GM23338 (cell line): ENCODE data around the gene VENTX.

Experiments
- CREB1 ChIP-seq: fragments of 250-450 bp; sonication (Bioruptor Pico); IDR thresholded peaks from 2 replicates; pipeline ENCODE4 v1.5.0; 2020; ENCODE audit warnings: low read depth, mild to moderate bottlenecking, moderate library complexity
- EZH2 ChIP-seq: fragments of 200-600 bp; sonication (generic); IDR thresholded peaks from one replicate; pipeline ENCODE4 v1.8.0; 2017; ENCODE audit warnings: antibody characterized with exemption, mild to moderate bottlenecking, low read depth; ENCODE audit not compliant: unreplicated experiment
- POLR2AphosphoS5 ChIP-seq: IDR thresholded peaks from 2 replicates; pipeline ENCODE4 v1.6.1; 2016; ENCODE audit warnings: antibody characterized with exemption, low read depth
- ZNF114 ChIP-seq: fragments of 250-450 bp; sonication (Bioruptor Pico); IDR thresholded peaks from 2 replicates; pipeline ENCODE4 v1.5.0; 2020; ENCODE audit warnings: mild to moderate bottlenecking, moderate library complexity
- TF ChIP-seq, protein P1 (sequence below), 2 experiments: fragments of 200-600 bp in 1 of 2; sonication (generic) in 1 of 2; conservative IDR thresholded peaks; 2 replicates each; pipeline versions ENCODE4 v1.5.1 to v1.6.1; 2016 to 2017; ENCODE audit warnings: antibody characterized with exemption in 2 of 2, low read depth in 2 of 2, mild to moderate bottlenecking in 2 of 2, moderate library complexity in 1 of 2
- TF ChIP-seq, protein P2 (sequence below): IDR thresholded peaks from one replicate; pipeline ENCODE4 v1.6.1; 2018; ENCODE audit warnings: antibody characterized with exemption; ENCODE audit not compliant: unreplicated experiment

DNA sequence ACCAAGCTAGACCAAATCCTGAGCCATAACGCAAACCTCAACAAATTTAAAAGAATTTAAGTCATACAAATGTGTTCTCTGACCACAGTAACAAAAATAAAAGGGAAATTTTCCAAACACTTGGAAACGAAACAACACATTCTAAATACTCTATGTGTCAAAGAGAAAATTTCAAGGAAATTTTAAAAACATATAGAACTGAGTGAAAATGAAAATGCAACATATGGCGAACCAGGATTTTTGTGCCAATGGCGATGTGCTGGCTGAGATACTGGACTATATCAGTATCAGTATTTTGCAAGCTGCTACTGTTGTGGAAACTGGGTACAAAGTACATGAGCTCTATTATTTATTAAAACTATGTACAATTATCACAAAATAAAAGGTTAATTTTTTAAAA, 43.5 kb upstream of the VENTX start:
- TF ChIP-seq POLR2AphosphoS5 (no peak), ZNF114 (CRISPR knock-in tag) (no peak), EZH2 (no peak), CREB1 (CRISPR knock-in tag) (no peak)
- TF ChIP-seq, protein P1, sequence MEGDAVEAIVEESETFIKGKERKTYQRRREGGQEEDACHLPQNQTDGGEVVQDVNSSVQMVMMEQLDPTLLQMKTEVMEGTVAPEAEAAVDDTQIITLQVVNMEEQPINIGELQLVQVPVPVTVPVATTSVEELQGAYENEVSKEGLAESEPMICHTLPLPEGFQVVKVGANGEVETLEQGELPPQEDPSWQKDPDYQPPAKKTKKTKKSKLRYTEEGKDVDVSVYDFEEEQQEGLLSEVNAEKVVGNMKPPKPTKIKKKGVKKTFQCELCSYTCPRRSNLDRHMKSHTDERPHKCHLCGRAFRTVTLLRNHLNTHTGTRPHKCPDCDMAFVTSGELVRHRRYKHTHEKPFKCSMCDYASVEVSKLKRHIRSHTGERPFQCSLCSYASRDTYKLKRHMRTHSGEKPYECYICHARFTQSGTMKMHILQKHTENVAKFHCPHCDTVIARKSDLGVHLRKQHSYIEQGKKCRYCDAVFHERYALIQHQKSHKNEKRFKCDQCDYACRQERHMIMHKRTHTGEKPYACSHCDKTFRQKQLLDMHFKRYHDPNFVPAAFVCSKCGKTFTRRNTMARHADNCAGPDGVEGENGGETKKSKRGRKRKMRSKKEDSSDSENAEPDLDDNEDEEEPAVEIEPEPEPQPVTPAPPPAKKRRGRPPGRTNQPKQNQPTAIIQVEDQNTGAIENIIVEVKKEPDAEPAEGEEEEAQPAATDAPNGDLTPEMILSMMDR (conservative IDR thresholded peaks at IDR 0.05; ENCODE audit: low read depth in 2 of 2), result no peak
- TF ChIP-seq, protein P2, sequence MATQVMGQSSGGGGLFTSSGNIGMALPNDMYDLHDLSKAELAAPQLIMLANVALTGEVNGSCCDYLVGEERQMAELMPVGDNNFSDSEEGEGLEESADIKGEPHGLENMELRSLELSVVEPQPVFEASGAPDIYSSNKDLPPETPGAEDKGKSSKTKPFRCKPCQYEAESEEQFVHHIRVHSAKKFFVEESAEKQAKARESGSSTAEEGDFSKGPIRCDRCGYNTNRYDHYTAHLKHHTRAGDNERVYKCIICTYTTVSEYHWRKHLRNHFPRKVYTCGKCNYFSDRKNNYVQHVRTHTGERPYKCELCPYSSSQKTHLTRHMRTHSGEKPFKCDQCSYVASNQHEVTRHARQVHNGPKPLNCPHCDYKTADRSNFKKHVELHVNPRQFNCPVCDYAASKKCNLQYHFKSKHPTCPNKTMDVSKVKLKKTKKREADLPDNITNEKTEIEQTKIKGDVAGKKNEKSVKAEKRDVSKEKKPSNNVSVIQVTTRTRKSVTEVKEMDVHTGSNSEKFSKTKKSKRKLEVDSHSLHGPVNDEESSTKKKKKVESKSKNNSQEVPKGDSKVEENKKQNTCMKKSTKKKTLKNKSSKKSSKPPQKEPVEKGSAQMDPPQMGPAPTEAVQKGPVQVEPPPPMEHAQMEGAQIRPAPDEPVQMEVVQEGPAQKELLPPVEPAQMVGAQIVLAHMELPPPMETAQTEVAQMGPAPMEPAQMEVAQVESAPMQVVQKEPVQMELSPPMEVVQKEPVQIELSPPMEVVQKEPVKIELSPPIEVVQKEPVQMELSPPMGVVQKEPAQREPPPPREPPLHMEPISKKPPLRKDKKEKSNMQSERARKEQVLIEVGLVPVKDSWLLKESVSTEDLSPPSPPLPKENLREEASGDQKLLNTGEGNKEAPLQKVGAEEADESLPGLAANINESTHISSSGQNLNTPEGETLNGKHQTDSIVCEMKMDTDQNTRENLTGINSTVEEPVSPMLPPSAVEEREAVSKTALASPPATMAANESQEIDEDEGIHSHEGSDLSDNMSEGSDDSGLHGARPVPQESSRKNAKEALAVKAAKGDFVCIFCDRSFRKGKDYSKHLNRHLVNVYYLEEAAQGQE, result no peak
